HG03558 (cell line): Measurements from ENCODE around the gene PNPLA7.
"Not testable (repeated sequence)": the region's sequence is repeated elsewhere in the genome, so short reads cannot be mapped to it uniquely, and the experiment has no call there.

Experiments
- ATAC-seq: cut with Tn5 transposase; IDR thresholded peaks from one replicate; pipeline ENCODE4 v1.9.1; 2021; ENCODE audit warnings: moderate number of reproducible peaks; ENCODE audit not compliant: unreplicated experiment; ENCODE audit errors: extremely low read depth

Gene PNPLA7

DNA sequence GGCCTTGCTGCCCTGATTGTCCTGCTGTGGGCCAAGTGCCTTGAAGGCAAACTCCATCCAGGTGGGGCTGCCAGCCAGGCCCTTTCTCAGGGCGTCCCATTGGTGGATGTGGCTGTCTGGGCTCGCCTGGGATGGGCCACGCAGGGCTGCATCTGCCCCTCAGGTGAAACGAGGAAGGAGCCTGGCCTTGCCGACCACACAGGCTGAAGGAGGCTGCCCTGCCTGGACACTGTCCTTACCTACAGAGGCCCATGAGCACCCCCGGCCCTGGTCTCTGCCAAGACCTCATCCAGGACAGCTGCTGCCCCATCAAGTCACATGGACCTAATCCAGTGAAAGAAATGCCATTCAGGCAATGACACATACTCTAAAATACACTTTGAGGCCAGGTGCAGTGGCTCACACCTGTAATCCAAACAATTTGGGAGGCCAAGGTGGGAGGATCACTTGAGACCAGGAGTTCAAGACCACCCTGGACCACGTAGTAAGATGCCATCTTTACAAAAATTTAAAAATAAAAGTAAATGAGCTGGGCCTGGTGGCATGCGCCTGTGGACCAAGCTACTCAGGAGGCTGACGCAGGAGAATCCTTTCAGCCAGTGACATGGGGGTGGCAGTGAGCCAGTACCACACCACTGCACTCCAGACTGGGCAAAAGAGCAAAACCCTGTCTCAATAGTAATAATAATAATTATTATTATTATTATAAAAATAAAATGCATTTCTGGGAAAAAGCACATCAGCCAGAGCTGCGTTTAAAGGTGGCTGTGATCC is 33.9 kb downstream of the PNPLA7 start:
- no peak for ATAC-seq

- no peak for ATAC-seq
Observed at GRCh38 chr9:137515338-137515724, 34.9 kb downstream of the PNPLA7 start.

GRCh38 chr9:137514691-137515337 is 35.4 kb downstream of the PNPLA7 start:
- ATAC-seq = no peak

DNA sequence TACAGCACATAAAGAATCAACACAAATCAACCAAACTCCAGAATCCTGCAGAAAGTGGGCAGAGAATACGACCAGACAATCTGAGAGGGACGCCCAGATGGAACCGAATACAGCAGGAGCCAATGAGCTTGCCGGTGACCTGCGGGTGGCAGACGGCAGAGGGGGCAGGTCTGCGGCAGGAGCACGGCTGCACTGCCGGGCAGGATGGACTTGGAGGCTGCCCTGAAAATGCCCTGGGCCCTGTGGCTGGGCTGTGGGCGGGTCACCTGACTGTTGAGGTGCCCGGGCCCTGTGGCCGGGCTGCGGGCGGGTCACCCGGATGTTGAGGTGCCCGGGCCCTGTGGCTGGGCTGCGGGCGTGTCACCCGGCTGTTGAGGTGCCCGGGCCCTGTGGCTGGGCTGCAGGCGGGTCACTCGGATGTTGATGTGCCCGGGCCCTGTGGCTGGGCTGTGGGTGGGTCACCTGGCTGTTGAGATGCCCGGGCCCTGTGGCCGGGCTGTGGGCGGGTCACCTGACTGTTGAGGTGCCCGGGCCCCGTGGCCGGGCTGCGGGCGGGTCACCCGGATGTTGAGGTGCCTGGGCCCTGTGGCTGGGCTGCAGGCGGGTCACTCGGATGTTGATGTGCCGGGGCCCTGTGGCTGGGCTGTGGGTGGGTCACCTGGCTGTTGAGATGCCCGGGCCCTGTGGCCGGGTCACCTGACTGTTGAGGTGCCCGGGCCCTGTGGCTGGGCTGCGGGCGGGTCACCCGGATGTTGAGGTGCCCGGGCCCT is 36.2 kb downstream of the PNPLA7 start:
- not testable (repeated sequence) for ATAC-seq

DNA sequence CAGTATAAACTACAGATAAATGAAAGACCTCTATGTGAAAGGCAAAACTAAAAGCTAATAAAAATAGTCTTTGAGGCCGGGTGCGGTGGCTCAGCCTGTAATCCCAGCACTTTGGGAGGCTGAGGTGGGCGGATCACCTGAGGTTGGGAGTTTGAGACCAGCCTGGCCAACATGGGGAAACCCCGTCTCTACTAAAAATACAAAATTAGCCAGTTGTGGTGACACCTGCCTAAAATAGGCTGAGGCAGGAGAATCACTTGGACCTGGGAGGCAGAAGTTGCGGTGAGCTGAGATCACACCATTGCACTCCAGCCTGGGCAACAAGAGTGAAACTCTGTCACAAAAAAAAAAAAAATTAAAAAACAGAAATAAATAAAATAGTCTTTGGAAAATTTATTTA is 37.1 kb downstream of the PNPLA7 start:
- ATAC-seq = not testable (repeated sequence)

- no peak for ATAC-seq
Observed at GRCh38 chr9:137511758-137512463, 38.3 kb downstream of the PNPLA7 start.

GRCh38 chr9:137511126-137511525 is 39.1 kb downstream of the PNPLA7 start:
- ATAC-seq = not testable (repeated sequence)

DNA sequence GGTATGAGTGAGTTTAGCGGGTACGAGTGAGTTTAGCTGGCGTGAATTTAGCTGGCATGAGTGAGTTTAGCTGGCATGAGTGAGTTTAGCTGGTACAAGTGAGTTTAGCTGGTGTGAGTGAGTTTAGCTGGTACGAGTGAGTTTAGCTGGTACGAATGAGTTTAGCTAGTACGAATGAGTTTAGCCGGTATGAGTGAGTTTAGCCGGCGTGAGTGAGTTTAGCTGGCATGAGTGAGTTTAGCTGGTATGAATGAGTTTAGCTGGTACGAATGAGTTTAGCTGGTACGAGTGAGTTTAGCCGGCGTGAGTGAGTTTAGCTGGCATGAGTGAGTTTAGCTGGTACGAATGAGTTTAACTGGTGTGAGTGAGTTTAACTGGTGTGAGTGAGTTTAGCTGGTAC is 41.0 kb downstream of the PNPLA7 start:
- no peak for ATAC-seq

- ATAC-seq = no peak
Observed at GRCh38 chr9:137506702-137507171, 43.5 kb downstream of the PNPLA7 start.

GRCh38 chr9:137506274-137506673 is 43.9 kb downstream of the PNPLA7 start:
- no peak for ATAC-seq

DNA sequence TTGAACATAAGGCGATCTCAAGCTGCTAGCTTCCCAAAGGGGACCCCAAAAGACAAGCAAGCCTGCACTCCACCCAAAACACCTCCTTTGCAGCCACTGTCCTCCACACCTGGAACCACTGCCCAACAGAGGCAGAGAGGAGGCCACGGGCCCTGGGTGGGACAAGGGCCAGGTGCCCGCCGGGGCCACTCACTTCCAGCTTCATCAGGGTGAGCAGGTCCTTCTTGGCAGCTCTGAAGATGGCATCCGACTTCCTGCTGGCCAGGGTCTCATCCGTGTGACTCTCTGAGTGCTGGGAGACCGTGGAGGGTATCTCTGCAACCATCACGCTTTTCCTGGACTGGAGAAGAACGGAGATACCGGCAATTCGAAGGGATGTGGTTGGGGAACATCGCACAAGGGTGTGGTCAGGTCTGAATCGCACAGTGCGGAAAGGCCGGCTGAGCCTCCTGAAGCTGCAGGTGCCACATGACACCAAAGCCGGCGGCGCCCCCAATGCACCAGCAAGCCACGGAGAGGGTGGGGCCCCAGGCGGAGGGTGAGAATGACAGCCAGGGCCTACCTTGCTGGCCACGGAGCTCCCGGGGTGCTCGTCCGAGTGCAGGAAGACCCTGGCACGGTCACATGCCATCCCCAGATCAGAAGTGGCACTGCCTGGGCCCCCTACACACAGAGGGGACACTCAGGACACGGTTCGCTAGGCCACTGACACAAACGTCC is 44.6 kb downstream of the PNPLA7 start:
- ATAC-seq = no peak

GRCh38 chr9:137504432-137504777 is 45.8 kb downstream of the PNPLA7 start:
- no peak for ATAC-seq

DNA sequence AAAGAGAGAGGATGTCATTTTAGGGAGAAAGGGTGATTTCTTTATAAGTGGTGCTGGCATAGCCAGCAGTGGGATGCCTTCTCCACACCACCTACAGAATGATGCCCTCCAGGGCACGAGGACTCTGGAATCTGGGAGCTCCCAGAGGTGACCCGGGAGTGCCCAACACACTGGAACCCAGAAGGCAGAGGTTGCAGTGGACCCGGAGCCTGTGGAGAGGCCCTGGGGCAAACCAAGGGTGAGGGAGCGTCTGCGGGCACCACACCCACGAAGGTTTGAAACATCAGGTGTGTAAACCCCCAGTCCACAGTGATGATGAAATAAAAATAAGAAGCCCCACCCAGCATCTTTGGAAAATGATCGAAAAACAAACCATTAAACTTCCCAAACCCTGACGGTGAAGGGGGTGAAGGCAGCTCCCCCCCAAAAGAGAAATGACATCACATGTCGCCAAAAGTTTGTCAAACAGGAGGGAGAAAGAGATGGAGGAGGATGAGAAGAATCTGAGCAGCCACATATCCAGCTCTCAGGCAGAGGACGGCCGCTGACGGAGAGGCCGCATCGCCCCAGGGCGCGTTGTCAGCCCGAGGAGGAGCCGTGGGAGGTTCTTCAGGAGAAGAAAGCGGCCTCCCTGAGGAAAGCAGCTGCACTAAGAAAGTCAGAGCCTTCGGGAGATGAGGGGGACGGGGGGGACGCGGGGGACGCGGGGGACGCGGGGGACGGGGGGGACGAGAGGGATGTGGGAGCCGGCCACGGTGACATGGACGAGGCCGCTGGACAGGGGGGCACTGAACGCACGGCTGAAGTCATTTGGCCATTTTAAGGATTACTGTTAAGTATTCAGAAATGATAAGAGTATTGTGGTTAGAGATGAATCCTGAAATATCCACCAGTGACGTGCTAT is 47.9 kb downstream of the PNPLA7 start:
- no peak for ATAC-seq

- no peak for ATAC-seq
Observed at GRCh38 chr9:137501457-137501856, 48.7 kb downstream of the PNPLA7 start.

GRCh38 chr9:137500666-137501397 is 49.4 kb downstream of the PNPLA7 start:
- no peak for ATAC-seq

GRCh38 chr9:137499858-137500661 is 50.1 kb downstream of the PNPLA7 start:
- no peak for ATAC-seq

GRCh38 chr9:137499416-137499815 is 50.8 kb downstream of the PNPLA7 start:
- ATAC-seq = no peak
